Activated CD8-positive, alpha-beta memory T cell treated with anti-CD3 and anti-CD28 coated beads, Interleukin-2, amount 50 U/mL, for 4 hours (primary cell): ENCODE results near the gene ASIC3.

Source experiments
- DNase-seq: peaks from one replicate; pipeline ENCODE4 v3.0.0-alpha.2; 2020

ASIC3 gene

GRCh38 chr7:151074817-151075661 lies 26.7 kb downstream of the ASIC3 start:
- no peak for DNase-seq

DNA sequence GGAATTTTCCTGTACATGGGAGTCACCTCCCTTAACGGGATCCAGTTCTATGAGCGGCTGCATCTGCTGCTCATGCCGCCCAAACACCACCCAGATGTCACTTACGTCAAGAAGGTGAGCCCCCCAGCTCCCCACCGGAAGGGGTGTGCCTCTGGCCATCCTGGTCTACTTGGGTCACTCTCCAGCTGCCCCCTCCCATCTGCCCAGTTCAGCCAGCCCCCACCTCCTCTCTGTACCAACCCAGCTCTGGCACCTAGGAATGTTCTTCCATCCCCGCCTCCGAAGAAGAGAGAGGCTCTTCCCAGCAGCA lies 27.3 kb downstream of the ASIC3 start:
- no peak for DNase-seq

- DNase-seq: no peak
Measured at GRCh38 chr7:151075978-151076426, 27.7 kb downstream of the ASIC3 start.

DNA sequence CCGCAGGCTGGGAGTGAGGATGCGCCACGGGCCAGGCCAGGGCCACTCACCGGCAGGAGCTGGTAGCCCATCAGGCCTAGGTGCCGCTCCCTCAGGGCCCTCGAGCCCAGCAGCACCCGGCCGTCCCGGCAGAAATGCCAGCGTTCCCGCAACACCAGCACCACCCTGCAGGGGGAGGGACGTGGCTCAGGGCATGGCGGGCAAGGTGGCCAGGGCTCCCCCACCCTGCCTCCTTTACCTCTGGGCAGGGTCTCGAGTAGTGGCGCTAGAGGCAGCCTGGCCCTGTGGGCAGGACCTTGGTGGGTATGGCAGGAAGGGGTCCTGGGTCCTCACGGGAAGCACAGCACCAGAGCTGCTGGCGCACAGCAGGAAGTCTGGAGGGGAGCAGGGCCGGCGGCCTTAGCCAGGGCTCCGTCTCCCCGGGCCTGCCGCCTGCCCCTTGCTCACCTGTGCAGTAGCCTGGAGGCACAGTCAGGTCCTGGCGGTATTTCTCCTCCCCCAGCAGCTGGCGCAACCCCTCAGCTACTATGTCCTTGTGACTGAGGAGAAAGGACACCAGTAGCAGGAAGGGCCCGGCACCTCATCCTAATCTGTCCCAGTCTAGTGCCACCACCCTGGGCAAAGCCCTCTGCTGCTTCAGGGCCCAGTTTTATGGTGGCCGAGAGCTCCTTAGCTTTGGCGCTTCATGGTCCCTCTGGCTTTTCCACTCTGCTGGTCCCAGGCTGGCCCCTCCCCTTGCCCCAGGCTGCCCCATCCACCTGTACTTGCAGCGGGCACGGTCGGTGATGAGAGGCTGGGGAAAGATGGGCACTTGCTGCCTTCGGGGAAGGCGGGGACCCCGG lies 28.8 kb downstream of the ASIC3 start:
- DNase-seq: no peak

GRCh38 chr7:151077705-151078232 lies 29.4 kb downstream of the ASIC3 start:
- no peak for DNase-seq

- no peak for DNase-seq
Measured at GRCh38 chr7:151078233-151079040, 30.1 kb downstream of the ASIC3 start.

DNA sequence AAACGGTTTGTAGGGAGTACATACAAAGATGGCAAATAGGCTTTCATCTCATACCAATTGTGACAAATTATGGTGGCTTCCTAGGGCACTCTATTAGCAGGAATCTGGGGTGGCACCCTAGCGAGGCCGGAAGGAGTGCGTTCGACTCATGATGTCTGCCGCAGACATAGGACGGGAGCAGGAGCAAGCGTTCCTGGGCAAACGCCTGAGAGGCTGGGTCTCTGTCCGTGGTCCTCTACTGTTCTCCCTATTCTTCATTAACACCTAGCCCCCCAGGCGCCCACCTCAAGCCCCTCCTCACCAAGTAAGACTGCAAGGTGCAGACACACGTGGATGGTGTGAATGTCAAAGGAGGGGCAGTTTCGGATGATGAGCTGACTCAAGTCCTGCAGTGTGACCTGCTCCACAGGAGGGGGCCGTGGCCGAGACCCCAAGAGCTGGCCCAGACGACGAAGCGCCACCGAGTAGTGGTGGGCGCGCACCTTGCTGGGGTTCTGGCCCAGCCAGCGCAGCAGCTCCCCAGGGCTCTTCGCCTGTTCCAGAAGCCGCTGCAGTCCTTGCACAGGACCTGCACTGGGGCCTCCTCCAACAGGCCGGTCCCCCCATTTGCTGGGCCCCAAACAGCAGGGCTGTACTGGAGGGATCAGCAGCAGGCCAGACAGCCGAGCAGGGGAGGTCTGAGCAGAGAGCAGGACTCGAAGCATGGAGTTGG lies 31.0 kb downstream of the ASIC3 start:
- DNase-seq: no peak

DNA sequence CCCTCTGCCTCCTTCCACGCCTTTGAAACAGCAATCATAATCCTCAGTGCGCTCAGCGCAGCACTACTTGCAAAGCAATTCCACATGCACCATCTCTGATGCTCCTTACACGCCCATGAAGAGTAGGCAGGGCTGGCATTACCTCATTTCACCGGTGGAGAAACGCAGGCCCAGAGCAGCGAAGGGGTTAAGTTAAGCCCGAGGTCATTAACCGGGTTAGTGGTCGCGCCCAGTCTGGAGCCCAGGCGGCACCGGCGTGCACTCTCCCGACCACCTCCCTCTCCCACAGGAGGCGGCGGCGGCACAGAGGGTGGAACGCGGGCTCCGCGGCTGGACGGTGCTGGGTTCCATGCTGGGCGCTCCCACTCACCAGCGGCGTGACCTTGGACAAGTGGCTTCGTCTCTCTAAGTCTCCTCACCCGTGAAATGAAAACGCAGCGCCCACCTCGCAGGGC lies 31.8 kb downstream of the ASIC3 start:
- DNase-seq: no peak

DNA sequence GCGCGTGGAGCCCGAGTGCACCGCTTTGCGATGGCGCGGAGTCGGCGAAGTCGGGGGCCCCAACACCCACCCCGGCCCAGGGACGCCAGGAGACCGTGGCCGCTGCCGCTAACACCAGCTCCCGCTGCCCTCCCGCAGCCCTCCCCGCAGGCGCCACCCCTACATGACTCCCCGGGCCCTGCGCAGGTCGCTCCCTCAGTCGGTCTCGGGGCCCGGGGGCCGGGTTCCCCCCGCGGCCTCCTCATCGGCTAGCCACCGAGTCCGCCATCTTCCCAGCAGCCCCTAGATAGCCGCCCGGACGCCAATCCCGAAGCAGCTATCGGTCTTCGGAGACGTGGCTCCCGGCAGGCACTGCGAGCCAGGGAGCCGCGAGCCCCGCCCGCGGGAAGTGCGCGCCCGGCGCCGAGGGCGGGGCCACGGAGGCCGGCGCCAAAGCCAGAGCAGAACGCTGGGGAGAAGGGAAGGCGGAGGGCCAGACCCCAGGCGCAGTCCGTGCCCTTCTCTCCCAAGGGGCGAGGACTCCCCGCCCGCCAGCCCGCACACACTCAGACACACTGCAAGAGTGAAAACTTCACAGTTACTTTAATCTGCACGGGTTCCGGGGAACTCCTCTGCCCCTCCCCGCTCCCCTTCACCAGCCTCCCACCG lies 32.3 kb downstream of the ASIC3 start, which contains the start of gene FASTK:
Gene FASTK, minus strand, starts transcription at position 288 of the 648 bp plus-strand sequence. Its CDS starts 43 bp downstream, at position 245.
- peak; percentile 83 for DNase-seq

DNA sequence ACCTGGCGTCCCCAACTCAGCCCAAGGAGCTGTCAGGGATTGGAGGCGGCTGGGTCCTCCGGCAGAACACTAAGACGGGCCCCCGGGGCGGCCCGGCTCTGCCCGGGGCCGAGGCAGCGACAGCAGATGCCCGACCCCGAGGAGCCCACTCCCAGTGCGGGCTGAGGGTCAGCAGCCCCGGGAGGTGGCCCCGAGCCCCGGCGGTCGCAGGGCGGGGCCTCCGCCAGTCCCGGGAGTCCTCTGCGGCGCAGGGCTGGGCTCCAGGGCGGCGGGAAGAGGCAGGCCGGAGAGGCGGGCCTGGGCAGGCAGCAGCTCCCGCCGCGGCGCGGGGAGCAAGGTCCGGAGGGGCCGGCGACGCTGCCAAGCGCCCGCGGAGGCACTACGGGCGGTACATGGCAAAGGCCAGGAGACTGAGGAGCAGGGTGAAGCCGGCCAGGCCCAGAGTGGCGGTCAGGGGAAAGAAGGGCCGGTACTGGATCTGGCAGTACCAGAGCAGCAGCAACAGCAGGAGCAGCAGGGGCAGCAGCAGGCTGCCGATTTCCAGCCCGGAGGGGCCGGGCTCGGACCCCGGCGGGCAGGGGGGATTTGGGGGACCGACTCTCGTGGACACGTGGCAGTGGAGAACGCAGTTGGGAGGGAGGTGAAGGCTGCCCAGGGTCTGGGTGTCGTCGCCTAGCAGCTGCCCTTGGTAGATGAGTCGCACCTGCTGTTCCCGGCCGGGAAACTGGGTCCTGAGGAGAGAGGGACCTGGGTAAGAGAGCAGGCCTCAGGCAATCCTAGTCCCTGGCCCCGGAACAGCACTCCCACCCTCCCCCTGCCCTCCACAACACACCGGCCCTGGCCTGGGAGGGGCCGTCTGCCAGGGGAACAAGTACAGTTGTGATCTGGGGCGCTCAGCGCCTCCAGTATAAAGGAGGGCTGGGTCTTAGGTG lies 33.1 kb downstream of the ASIC3 start:
- no peak for DNase-seq

DNA sequence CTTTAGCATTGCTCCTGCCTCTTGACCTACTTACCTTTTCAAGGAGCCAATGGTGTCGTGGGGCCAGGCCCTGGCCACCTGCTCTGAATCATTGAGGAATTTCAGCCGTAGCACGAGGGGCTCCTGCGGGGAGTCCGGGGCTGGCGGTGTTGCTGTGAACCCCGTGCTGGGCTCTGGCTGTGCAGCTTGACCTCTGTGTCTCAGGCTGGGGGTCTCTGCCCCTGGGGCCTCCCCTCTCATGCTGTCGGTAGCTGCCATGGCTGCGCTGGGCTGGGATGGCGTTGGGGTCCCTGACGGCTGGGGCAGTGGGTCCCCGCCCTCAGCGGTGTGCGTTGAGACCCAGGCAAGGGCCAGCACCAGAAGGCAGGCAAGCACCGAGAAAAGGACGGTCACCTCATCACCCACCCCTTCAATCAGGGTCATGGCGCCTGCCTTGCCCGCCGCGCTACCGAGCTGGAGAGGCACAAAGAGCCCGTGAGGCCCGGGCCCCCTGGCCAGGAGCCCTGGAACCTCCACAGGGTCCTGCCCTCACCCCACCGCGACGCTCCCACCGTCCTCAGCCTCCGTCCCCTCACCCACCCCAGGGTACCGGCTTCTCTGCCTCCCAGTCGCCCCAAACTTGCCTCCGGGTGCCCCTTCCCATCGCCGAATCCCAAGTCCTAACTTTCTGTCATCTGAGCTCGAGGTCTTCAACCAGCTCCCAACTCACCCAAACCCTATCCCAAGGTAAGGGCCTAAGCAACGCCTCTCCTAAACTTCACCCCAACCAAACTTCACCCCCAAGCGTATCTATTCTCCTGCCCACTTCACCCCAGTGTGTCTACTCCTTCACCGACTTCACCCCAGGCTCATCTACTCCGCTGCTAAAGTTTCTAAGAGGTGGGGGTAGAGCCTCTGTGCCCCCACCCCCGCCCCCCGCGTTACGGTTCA lies 34.1 kb downstream of the ASIC3 start:
- no peak for DNase-seq

DNA sequence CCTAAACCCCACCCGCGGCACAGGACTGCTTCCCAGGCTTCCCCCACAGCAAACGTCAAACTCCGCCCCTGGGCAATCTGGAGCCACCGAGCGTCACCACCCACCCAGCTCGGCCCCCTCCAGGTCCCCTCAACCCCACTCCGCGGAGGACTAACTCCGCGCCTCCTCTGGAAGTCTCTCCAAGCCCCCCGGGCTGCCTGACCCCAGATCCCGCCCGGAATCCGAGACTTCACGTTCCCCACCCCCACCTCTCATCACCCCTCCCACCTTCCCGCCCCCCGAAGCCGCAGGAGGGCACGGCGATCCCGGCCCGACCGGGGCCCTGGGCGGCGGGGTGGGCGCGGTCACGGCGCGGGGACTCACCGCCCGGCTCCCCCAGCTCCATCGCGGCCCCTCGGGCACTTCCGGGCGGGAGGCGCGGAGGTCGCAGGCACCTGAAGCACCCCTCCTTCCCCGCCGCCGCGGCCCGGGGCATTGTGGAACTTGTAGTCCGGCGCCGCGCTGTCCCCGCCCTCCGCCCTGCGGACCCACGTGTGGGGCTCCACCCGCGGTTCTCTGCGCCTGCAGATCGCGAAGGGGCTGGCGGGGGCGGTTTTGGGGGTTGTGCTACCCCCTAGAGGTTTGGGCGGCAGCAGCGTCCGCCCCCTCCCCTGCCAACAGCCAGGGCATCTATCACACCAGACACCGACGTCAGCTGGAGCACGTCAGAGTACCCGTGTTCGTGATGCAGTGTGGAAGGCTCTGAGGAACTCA lies 34.9 kb downstream of the ASIC3 start, which contains the start of gene TMUB1:
Gene TMUB1, minus strand, starts transcription at position 423 of the 753 bp plus-strand sequence. CDS start 930 bp downstream, outside the sequence.
- DNase-seq: peak; percentile 89

DNA sequence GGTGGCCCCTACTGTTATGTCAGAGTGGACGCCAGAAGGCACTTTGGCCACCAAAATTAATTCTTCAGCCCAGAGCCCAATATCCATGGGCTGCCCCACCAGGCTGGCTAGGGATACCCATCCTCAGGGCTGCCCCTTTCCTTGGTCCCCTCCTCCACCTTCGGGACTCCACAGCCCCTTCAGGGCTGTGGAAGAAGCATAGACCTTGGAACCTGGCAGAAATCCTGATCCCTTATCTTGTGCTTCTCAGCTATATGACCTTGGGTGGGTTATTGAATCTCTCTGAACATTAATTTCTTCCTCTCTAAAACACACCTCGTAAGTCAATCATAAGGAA lies 35.5 kb downstream of the ASIC3 start:
- no peak for DNase-seq

- DNase-seq: no peak
Measured at GRCh38 chr7:151085329-151085690, 37.0 kb downstream of the ASIC3 start.

- DNase-seq: peak; percentile 62
Measured at GRCh38 chr7:151085691-151086620, 37.6 kb downstream of the ASIC3 start, which contains the start of gene AGAP3. AGAP3 (plus strand) TSS chr7:151086475; CDS start chr7:151086742, 267 bp downstream.

GRCh38 chr7:151086802-151087244 lies 38.5 kb downstream of the ASIC3 start:
- DNase-seq: no peak
